PC-9 (cell line): ENCODE data around the gene GNG8. TPM values are rescaled to one million over a fixed set of nuclear protein-coding genes. Genes with fewer than 3 reads are reported as not detected.

Experiments
- BruUV-seq: library from RNA; stranded (reverse); fragments of 400-500 nt; replicated peaks from 2 replicates; lab custom pipeline; 2021; lab: Mats Ljungman, UMichigan
- CTCF ChIA-PET: fragments of 300-600 bp; sonication (Branson Sonifier 250); formaldehyde crosslinking; loops from one replicate; lab custom pipeline; 2022; ENCODE audit warnings: antibody characterized with exemption; lab: Charles Lee
- POLR2A ChIA-PET: fragments of 300-600 bp; sonication (Branson Sonifier 250); formaldehyde crosslinking; loops from one replicate; lab custom pipeline; 2022; ENCODE audit warnings: antibody characterized with exemption; ENCODE audit not compliant: unreplicated experiment; lab: Charles Lee
- DNase-seq, 2 experiments: peaks; one replicate each; pipeline versions ENCODE4 v3.0.0 to v3.0.0-alpha.2; 2015 to 2022; ENCODE audit warnings: mixed read lengths in 1 of 2
- H2AFZ ChIP-seq: fragments of 200-600 bp; sonication (generic); 2 replicates; pipeline ENCODE4 v1.8.1; 2017; ENCODE audit warnings: antibody characterized with exemption
- H3F3A ChIP-seq: fragments of 200-600 bp; sonication (generic); 2 replicates; pipeline ENCODE4 v1.8.1; 2017; ENCODE audit warnings: antibody characterized with exemption, mild to moderate bottlenecking, low read depth; ENCODE audit not compliant: insufficient read depth
- H3K27ac ChIP-seq: fragments of 200-600 bp; sonication (generic); 2 replicates; pipeline ENCODE4 v1.6.1; 2016; ENCODE audit warnings: mixed run types
- H3K27me3 ChIP-seq: fragments of 200-600 bp; sonication (generic); 2 replicates; pipeline ENCODE4 v1.6.1; 2016; ENCODE audit warnings: low read depth, mixed run types; ENCODE audit not compliant: insufficient read depth
- H3K36me3 ChIP-seq: fragments of 200-600 bp; sonication (generic); 2 replicates; pipeline ENCODE4 v1.6.1; 2016; ENCODE audit warnings: low read depth, mixed run types
- H3K4me1 ChIP-seq: fragments of 200-600 bp; sonication (generic); replicated peaks from 2 replicates; pipeline ENCODE4 v1.6.1; 2016; ENCODE audit warnings: mixed run types; ENCODE audit not compliant: insufficient read depth
- H3K4me2 ChIP-seq: fragments of 200-600 bp; sonication (generic); 2 replicates; pipeline ENCODE4 v1.6.1; 2017; ENCODE audit warnings: mixed run types
- H3K4me3 ChIP-seq: fragments of 200-600 bp; sonication (generic); 2 replicates; pipeline ENCODE4 v1.6.1; 2016; ENCODE audit warnings: mixed run types
- H3K79me2 ChIP-seq: fragments of 200-600 bp; sonication (generic); 2 replicates; pipeline ENCODE4 v1.6.1; 2017; ENCODE audit warnings: low read depth, mixed run types
- H3K9me2 ChIP-seq: fragments of 200-600 bp; sonication (generic); 2 replicates; pipeline ENCODE4 v1.8.1; 2017; ENCODE audit warnings: mild to moderate bottlenecking; ENCODE audit not compliant: insufficient read depth
- H3K9me3 ChIP-seq: fragments of 200-600 bp; sonication (generic); 2 replicates; pipeline ENCODE4 v1.8.1; 2016; ENCODE audit warnings: low read depth; ENCODE audit not compliant: insufficient read depth
- H4K20me1 ChIP-seq: fragments of 200-600 bp; sonication (generic); 2 replicates; pipeline ENCODE4 v1.8.1; 2017; ENCODE audit not compliant: insufficient read depth
- EZH2 ChIP-seq: fragments of 200-600 bp; sonication (generic); IDR thresholded peaks from 2 replicates; pipeline ENCODE4 v1.8.0; 2017; ENCODE audit warnings: antibody characterized with exemption, low read depth
- intact Hi-C: fragments of 100-400 bp; cut with micrococcal nuclease; formaldehyde crosslinking; loops from one replicate; pipeline ENCODE4 v1.10.0; 2022; ENCODE audit not compliant: unreplicated experiment
- total RNA-seq: library from RNA; stranded (reverse); gene quantifications from 2 replicates; pipeline ENCODE4 v1.2.3, GENCODE V29; 2021
- TF ChIP-seq, protein P1 (sequence below): fragments of 200-600 bp; sonication (generic); conservative IDR thresholded peaks from 2 replicates; pipeline ENCODE4 v1.6.1; 2017; ENCODE audit warnings: mixed run types, antibody characterized with exemption, mild to moderate bottlenecking, moderate library complexity

Gene GNG8
- total RNA-seq, 1 experiment from 2014 or later = not detected

DNA sequence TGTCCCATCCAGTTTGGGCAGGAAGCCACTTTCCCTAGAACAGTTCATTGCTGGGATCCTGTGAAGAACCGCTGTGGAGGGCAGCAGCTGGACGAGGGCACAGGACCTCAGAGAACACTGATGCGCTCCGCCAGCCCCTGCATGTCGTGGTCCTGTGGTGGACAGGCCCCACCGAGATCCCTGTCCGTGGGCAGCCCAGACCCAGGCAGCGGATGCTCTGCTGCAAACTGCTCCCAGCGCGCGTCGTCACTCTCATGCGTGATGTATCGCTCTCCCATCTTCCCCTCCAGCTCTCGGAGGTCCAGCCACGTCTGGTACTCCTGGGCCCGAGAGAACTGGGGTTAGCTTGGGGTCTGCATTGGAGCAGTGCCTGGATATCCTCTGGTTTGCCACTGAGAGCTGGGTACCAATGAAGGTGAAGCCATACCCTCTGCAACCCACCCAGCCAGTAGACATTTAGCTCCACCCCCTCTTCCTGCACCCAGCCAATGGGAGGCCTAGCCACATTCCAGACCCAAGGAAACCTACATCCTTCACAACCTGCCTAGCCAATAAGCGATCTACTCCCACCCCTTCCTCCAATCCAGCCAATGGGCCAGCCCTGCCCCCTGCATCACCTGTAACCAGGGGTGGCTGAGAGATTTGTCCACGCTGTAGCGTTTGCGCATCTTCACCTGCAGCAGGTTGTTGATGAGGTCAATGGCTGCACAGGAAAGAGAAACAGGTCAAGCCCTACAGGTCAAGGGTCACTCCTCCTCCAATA lies 38.6 kb upstream of the GNG8 start:
- POLR2A ChIA-PET = no interaction called here
- no TSS peak for BruUV-seq
- Histone ChIP-seq H3F3A (peaks cover 9% of the 10 kb centered on the region), H3K4me3 (no peak overlapping the region), H3K79me2 (no peaks in the 10 kb centered on the region), H3K9me3 (no peaks in the 10 kb centered on the region), H3K4me1 (no peaks in the 10 kb centered on the region), H3K36me3 (peaks cover 17% of the 10 kb centered on the region), H3K27me3 (no peaks in the 10 kb centered on the region), H3K27ac (no peak overlapping the region), H3K9me2 (no peaks in the 10 kb centered on the region), H4K20me1 (peaks cover 10% of the 10 kb centered on the region; the same call in 1 of the 2 replicates), H2AFZ (no peak overlapping the region), H3K4me2 (no peak overlapping the region)
- CTCF ChIA-PET = no interaction called here
- no peak for DNase-seq
- intact Hi-C loops = no loop called here
- TF ChIP-seq, protein P1, sequence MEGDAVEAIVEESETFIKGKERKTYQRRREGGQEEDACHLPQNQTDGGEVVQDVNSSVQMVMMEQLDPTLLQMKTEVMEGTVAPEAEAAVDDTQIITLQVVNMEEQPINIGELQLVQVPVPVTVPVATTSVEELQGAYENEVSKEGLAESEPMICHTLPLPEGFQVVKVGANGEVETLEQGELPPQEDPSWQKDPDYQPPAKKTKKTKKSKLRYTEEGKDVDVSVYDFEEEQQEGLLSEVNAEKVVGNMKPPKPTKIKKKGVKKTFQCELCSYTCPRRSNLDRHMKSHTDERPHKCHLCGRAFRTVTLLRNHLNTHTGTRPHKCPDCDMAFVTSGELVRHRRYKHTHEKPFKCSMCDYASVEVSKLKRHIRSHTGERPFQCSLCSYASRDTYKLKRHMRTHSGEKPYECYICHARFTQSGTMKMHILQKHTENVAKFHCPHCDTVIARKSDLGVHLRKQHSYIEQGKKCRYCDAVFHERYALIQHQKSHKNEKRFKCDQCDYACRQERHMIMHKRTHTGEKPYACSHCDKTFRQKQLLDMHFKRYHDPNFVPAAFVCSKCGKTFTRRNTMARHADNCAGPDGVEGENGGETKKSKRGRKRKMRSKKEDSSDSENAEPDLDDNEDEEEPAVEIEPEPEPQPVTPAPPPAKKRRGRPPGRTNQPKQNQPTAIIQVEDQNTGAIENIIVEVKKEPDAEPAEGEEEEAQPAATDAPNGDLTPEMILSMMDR = no peak
- TF ChIP-seq EZH2 = no peak

DNA sequence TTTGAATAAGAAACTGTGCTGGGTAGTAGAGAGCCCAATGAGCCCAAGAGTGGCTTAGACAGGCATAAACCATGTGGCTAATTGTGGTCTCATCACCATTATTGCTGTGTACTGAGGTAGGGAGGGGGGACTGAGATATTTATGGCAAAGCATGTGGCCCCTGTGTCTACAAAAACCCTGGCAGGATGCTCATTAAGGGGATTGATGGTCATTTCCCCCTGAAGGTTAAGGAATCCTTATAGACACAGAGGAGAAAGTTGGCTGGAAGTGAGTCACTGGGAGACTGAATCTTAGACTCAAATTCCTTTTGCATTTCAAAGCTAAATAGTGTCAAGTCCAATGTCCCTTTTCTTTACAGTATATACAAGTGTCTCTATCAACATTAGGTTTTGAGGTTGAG lies 34.8 kb upstream of the GNG8 start:
- Histone ChIP-seq H3K79me2 (no peaks in the 10 kb centered on the region), H3K4me3 (no peak overlapping the region), H3F3A (peaks cover 9% of the 10 kb centered on the region), H3K27ac (no peak overlapping the region), H2AFZ (no peak overlapping the region), H3K9me2 (no peaks in the 10 kb centered on the region), H3K4me1 (no peaks in the 10 kb centered on the region), H3K4me2 (no peak overlapping the region), H4K20me1 (no peaks in the 10 kb centered on the region), H3K9me3 (no peaks in the 10 kb centered on the region), H3K27me3 (no peaks in the 10 kb centered on the region), H3K36me3 (no peaks in the 10 kb centered on the region)
- BruUV-seq = no TSS peak
- no peak for DNase-seq
- ChIA-PET POLR2A (no interaction called here), CTCF (no interaction called here)
- TF ChIP-seq EZH2 = no peak
- TF ChIP-seq, protein P1 = no peak
- intact Hi-C loops = no loop called here

DNA sequence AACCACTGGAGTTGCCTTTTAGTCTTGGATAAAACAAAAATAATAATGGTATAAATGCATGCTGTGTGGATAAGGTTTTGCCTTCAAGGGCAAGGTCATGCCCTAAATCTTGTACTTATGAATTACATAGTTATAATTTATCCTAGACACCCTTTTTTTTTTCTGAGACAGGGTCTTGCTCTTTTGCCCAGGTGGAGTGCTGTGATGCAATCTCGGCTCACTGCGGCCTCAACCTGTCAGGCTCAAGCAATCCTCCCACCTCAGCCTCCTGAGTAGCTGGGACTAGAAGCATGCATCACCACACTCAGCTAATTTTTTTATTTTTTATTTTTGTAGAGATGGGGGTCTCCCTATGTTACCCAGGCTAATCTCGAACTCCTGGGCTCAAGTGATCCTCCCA lies 32.7 kb upstream of the GNG8 start:
- intact Hi-C loops = no loop called here
- POLR2A ChIA-PET = no interaction called here

More for the DNA sequence above, 32.7 kb upstream of the GNG8 start:
- Histone ChIP-seq H3K36me3 (no peaks in the 10 kb centered on the region), H3K4me3 (no peak overlapping the region), H3K9me3 (no peaks in the 10 kb centered on the region), H3K9me2 (no peaks in the 10 kb centered on the region), H2AFZ (no peak overlapping the region), H3F3A (peaks cover 8% of the 10 kb centered on the region), H3K27ac (no peak overlapping the region), H3K4me2 (no peak overlapping the region), H4K20me1 (no peaks in the 10 kb centered on the region), H3K4me1 (no peaks in the 10 kb centered on the region), H3K27me3 (no peaks in the 10 kb centered on the region; the same call in 1 of the 2 replicates), H3K79me2 (no peaks in the 10 kb centered on the region)
- TF ChIP-seq, protein P1 = no peak
- TF ChIP-seq EZH2 = no peak
- CTCF ChIA-PET = no interaction called here
- no peak for DNase-seq
- BruUV-seq = no TSS peak
